Posterior cingulate gyrus (tissue), 11 donors: ENCODE results near the gene C19orf67.

Experiments
- DNase-seq, 10 donors: peaks; one replicate each; pipeline versions ENCODE4 v3.0.0 to v3.0.0-alpha.2; 2020 to 2021; ENCODE audit warnings: mixed read lengths in 3 of 10
- intact Hi-C: fragments of 100-400 bp; cut with DNase I; formaldehyde crosslinking; loops from one replicate; pipeline ENCODE4 v1.15.1; 2023

The C19orf67 gene

GRCh38 chr19:14089662-14090508, 4.3 kb upstream of the C19orf67 start:
- DNase-seq: peak in 6 of 10 donors; percentile 35 to 92 (median 52)

GRCh38 chr19:14089412-14089661, 3.8 kb upstream of the C19orf67 start:
- intact Hi-C loops: no loop called here
- DNase-seq: no peak

More at GRCh38 chr19:14089662-14090508, 4.3 kb upstream of the C19orf67 start:
- intact Hi-C loops: no loop called here

GRCh38 chr19:14088634-14089411, 3.2 kb upstream of the C19orf67 start:
- DNase-seq: no peak
- intact Hi-C loops: no loop called here

- no peak for DNase-seq
- intact Hi-C loops: no loop called here
Observed at GRCh38 chr19:14086098-14086497, 515 bp upstream of the C19orf67 start.

- no peak for DNase-seq
- intact Hi-C loops: loop anchor here (5.0 kb wide), 2 partner anchors 35 to 75 kb away; partner anchors contain the start of genes PRKACA and RFX1
Observed at GRCh38 chr19:14082675-14082960, 3.0 kb downstream of the C19orf67 start.

GRCh38 chr19:14081797-14082674, 3.5 kb downstream of the C19orf67 start:
- intact Hi-C loops: loop anchor here (5.0 kb wide), 2 partner anchors 35 to 75 kb away; partner anchors contain the start of genes PRKACA and RFX1
- DNase-seq: peak in 3 of 10 donors; percentile 15 to 37 (median 29)

GRCh38 chr19:14080887-14081796, 4.4 kb downstream of the C19orf67 start:
- intact Hi-C loops: loop anchor here (5.0 kb wide), 2 partner anchors 36 to 74 kb away; partner anchors contain the start of genes PRKACA and RFX1
- peak; percentile 97 to 100 (median 98) for DNase-seq

GRCh38 chr19:14078411-14078810, 7.2 kb downstream of the C19orf67 start:
- intact Hi-C loops: no loop called here
- DNase-seq: no peak

GRCh38 chr19:14073925-14074838, 11.4 kb downstream of the C19orf67 start:
- peak in 5 of 10 donors; percentile 18 to 89 (median 36) for DNase-seq
- intact Hi-C loops: loop anchor here (2.0 kb wide), 1 partner anchor 63 kb away; the partner anchor contains the start of gene ASF1B

GRCh38 chr19:14073261-14073924, 12.2 kb downstream of the C19orf67 start:
- intact Hi-C loops: no loop called here

GRCh38 chr19:14072535-14073260, 12.9 kb downstream of the C19orf67 start, which contains the start of gene MISP3:
Gene MISP3 (plus strand): TSS chr19:14072786. CDS start chr19:14073310, 524 bp downstream.
- DNase-seq: peak in 5 of 10 donors; percentile 28 to 89 (median 30)
- intact Hi-C loops: no loop called here

More at GRCh38 chr19:14073261-14073924, 12.2 kb downstream of the C19orf67 start:
- peak; percentile 54 to 96 (median 71) for DNase-seq

GRCh38 chr19:14070268-14071050, 15.1 kb downstream of the C19orf67 start:
- no peak for DNase-seq
- intact Hi-C loops: no loop called here

- DNase-seq: no peak
- intact Hi-C loops: no loop called here
Observed at GRCh38 chr19:14066134-14066533, 19.4 kb downstream of the C19orf67 start.

- intact Hi-C loops: no loop called here
- DNase-seq: no peak
Observed at GRCh38 chr19:14063105-14063504, 22.5 kb downstream of the C19orf67 start.

GRCh38 chr19:14062558-14062855, 23.1 kb downstream of the C19orf67 start:
- intact Hi-C loops: no loop called here
- DNase-seq: no peak

- DNase-seq: no peak
- intact Hi-C loops: no loop called here
Observed at GRCh38 chr19:14061751-14062557, 23.6 kb downstream of the C19orf67 start, which contains the start of gene PALM3. Gene PALM3 (minus strand): TSS chr19:14062076. CDS start chr19:14061980, 96 bp downstream.
